ENCODE results near the gene NELL1. TPM values are rescaled to one million over a fixed set of nuclear protein-coding genes. Genes with fewer than 3 reads are reported as not detected.

The NELL1 gene
- total RNA-seq, 2 experiments from 2014 or later: not detected

GRCh38 chr11:21615955-21616371 is 946.6 kb downstream of the NELL1 start:
- Mint-ChIP-seq H3K9me3 (ENCODE audit: low read depth) (peaks cover 2% of the 10 kb centered on the region), H3K27ac (no peak overlapping the region), H3K4me3 (no peak overlapping the region), H3K4me1 (no peaks in the 10 kb centered on the region), H3K36me3 (no peaks in the 10 kb centered on the region), H3K27me3 (no peaks in the 10 kb centered on the region)
- CTCF ChIA-PET: no interaction called here
- no peak for ATAC-seq
- DNase-seq: no peak

GRCh38 chr11:21622566-21622965 is 953.2 kb downstream of the NELL1 start:
- no peak for DNase-seq
- Mint-ChIP-seq H3K27ac (no peak overlapping the region), H3K9me3 (ENCODE audit: low read depth) (peaks cover 5% of the 10 kb centered on the region), H3K36me3 (no peaks in the 10 kb centered on the region), H3K4me1 (no peaks in the 10 kb centered on the region), H3K27me3 (no peaks in the 10 kb centered on the region), H3K4me3 (no peak overlapping the region)
- no peak for ATAC-seq
- CTCF ChIA-PET: no interaction called here

- no peaks in the 10 kb centered on the region for H3K36me3 Mint-ChIP-seq
- H3K4me3 Mint-ChIP-seq: no peak overlapping the region
- CTCF ChIA-PET: no interaction called here
- no peaks in the 10 kb centered on the region for H3K27me3 Mint-ChIP-seq
- H3K27ac Mint-ChIP-seq: no peak overlapping the region
- DNase-seq (no peak), ATAC-seq (no peak)
- H3K4me1 Mint-ChIP-seq: no peaks in the 10 kb centered on the region
- H3K9me3 Mint-ChIP-seq (ENCODE audit: low read depth): peaks cover 6% of the 10 kb centered on the region
Observed at GRCh38 chr11:21622995-21623394, 953.6 kb downstream of the NELL1 start.

Other genes starting within 250 kb of the NELL1 start
- not detected for gene SLC6A5, start 70.0 kb upstream of the NELL1 start, total RNA-seq